Ovary (tissue), 3 donors: ENCODE data around the gene NOM1.

Experiments used
- CTCF ChIP-seq, 3 donors: fragments of 450-650 bp in 2 of 3; fragments of 200-600 bp in 1 of 3; IDR thresholded peaks; one replicate each; pipeline versions ENCODE4 v1.5.1 to v1.8.0; 2016 to 2022; ENCODE audit warnings: antibody characterized with exemption in 3 of 3, mild to moderate bottlenecking in 1 of 3
- EP300 ChIP-seq: sonication (generic); formaldehyde crosslinking; IDR thresholded peaks from one replicate; pipeline ENCODE4 v1.6.1; 2017; ENCODE audit warnings: antibody characterized with exemption
- POLR2A ChIP-seq: fragments of 450-650 bp; IDR thresholded peaks from one replicate; pipeline ENCODE4 v1.6.1; 2017; ENCODE audit warnings: antibody characterized with exemption, mild to moderate bottlenecking, moderate library complexity
- donor health status: DM: no; HTN: no; CAD: no.

DNA sequence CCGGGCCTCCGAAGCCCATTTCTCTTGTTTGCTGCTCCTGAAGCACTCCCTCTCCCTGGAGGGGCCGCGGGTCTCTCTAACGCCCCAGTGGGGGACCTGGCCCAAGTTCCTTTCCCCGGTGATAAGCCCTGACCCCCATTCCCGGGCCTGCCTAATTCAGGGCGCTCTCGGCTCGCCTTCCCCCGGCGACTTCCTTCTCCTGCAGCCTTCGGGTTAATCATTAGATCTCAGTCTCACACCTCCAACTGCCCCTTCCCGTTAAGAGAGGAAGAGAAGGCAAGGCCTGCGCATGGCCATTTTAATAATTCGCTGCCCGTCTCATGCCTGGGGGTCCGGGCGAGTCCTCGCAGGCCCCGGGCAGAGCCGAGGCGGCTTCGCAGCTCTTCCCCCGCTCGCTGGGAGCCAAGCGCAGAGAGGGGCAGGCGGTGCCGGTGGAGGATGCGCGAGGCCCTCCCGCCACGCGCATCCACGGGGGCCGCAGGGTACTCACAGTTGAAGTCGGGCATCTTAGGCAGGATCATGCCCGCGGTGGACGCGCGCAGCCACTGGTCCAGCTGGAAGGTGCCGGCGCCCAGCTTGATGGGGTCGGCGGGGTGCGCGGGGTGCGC, 59.8 kb downstream of the NOM1 start:
- TF ChIP-seq POLR2A (no peak), CTCF (IDR thresholded peaks at IDR 0.05) (no peak), EP300 (no peak)
